ENCODE measurements around the gene PLCL2. TPM values are rescaled to one million over a fixed set of nuclear protein-coding genes. Genes with fewer than 3 reads are reported as not detected.
"Not testable (repeated sequence)": the region's sequence is repeated elsewhere in the genome, so short reads cannot be mapped to it uniquely, and the experiment has no call there.

Gene PLCL2
- total and polyA plus RNA-seq, 2 donors (not counting 3 experiments of a cell fraction or from before 2014, with no cell fraction given): 2.3 to 10.7 TPM

DNA sequence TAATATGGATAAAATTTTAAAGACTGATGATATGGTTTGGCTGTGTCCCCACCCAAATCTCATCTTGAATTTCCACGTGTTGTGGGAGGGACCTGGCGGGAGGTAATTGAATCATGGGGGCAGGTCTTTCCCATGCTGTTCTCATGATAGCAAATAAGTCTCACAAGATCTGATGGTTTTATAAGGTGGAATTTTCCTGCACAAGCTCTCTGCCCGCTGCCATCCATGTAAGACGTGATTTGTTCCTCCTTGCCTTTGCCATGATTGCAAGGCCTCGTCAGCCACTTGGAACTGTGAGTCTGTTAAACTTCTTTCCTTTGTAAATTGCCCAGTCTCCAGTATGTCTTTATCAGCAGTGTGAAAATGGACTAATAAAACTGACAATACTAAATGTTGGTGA, 222.0 kb downstream of the PLCL2 start:
- H3K27me3 ChIP-seq (ENCODE audit: control insufficient read depth in 2 of 2, insufficient read depth in 2 of 2, low read length in 2 of 2); H3K4me3 ChIP-seq (replicated peaks in 1 of 3; ENCODE audit: insufficient read depth in 1 of 3, low read depth in 1 of 3, low read length in 3 of 3); H3K36me3 ChIP-seq (ENCODE audit: control insufficient read depth in 2 of 2, extremely low read depth in 1 of 2, insufficient read depth in 2 of 2, low read length in 2 of 2); POLR2A ChIA-PET; H3K27ac ChIP-seq (ENCODE audit: insufficient read depth, low read depth, low read length); H3K4me2 ChIP-seq (ENCODE audit: insufficient read depth, low read length); H3K4me1 ChIP-seq (ENCODE audit: control insufficient read depth, extremely low read depth, insufficient read depth, low read length); H3K9me1 ChIP-seq (replicated peaks; ENCODE audit: control insufficient read depth, extremely low read depth, insufficient read depth, low read length); DNase-seq (ENCODE audit: low read depth, low spot score); H3K79me2 ChIP-seq (ENCODE audit: control insufficient read depth, insufficient read depth, low read length); FAIRE-seq; dilution Hi-C loops (cut with MboI; ENCODE audit: extremely low pct_ligation_motif_present, low sequenced_read_pairs); H4K20me1 ChIP-seq (replicated peaks; ENCODE audit: control insufficient read depth, extremely low read depth, insufficient read depth, low read length); H2AFZ ChIP-seq (ENCODE audit: low read depth, low read length); CTCF ChIA-PET; H3K9me3 ChIP-seq (replicated peaks; ENCODE audit: control insufficient read depth, insufficient read depth, low read length); H3K9ac ChIP-seq (replicated peaks; ENCODE audit: extremely low read depth, insufficient read depth, low read length); BruUV-seq (replicated peaks): not testable (repeated sequence)
- intact Hi-C loops (cut with micrococcal nuclease): loop anchor here (10.0 kb wide), 1 partner anchor 502 kb away; the partner anchor contains the start of gene DAZL

DNA sequence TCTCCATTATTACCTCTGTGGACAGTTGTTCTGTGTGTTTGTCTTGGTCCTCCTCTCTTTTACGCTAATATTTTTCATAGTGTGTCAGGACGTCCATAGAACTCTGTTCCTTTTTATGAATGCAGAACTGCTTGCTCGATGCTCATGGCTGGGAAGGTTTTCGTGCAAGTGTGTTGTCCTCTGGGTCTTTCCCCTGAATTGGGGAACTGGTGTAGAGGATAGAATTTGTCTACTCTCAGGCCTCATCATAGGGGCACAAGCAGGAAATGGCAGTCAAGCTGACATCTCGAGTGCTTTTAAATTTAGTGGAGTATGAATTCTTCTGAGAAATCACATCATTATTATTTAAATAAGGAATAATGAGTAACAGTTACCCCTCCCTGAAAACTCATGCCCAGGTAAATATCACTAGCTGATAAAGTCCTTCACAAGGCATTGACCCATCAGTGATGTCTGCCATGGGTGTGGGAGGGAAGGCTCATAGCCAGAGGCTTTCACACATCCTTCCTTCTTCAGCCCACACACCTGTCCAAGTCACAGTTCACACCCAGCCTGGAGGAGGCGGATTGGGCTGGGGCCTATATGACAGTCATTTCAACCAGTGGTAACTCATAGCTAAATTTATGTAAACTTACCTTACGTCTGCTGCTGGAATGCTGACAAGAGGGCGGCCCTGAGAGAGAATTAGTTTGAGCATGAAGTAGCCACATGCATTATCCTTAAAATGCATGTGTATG, 226.1 kb downstream of the PLCL2 start:
- BruUV-seq (replicated peaks): no TSS peak
- dilution Hi-C loops (cut with MboI; ENCODE audit: extremely low pct_ligation_motif_present, low sequenced_read_pairs) (no loop called here), intact Hi-C loops (cut with micrococcal nuclease) (no loop called here)
- H3K9ac ChIP-seq (replicated peaks; ENCODE audit: extremely low read depth, insufficient read depth, low read length): no peak overlapping the region
- CTCF ChIA-PET: no interaction called here
- H4K20me1 ChIP-seq (replicated peaks; ENCODE audit: control insufficient read depth, extremely low read depth, insufficient read depth, low read length): no peaks in the 10 kb centered on the region
- peaks cover 0 to 3% of the 10 kb centered on the region in 2 experiments for H3K27me3 ChIP-seq (ENCODE audit: control insufficient read depth in 2 of 2, insufficient read depth in 2 of 2, low read length in 2 of 2)
- H3K9me3 ChIP-seq (replicated peaks; ENCODE audit: control insufficient read depth, insufficient read depth, low read length): no peaks in the 10 kb centered on the region
- no peaks in the 10 kb centered on the region for H3K36me3 ChIP-seq (ENCODE audit: control insufficient read depth in 2 of 2, extremely low read depth in 1 of 2, insufficient read depth in 2 of 2, low read length in 2 of 2)
- H3K4me1 ChIP-seq (ENCODE audit: control insufficient read depth, extremely low read depth, insufficient read depth, low read length): no peaks in the 10 kb centered on the region
- TF ChIP-seq EZH2 (IDR thresholded peaks at IDR 0.05; ENCODE audit: borderline replicate concordance, low read depth, low read length, severe bottlenecking) (no peak), MYC (IDR thresholded peaks at IDR 0.05; ENCODE audit: low read depth, low read length) (no peak), POLR2AphosphoS5 (IDR thresholded peaks at IDR 0.05; ENCODE audit: insufficient read depth, low read depth, low read length) (no peak), POLR2A (IDR thresholded peaks at IDR 0.05; ENCODE audit: low read depth, low read length) (no peak), GATA2 (IDR thresholded peaks at IDR 0.05; ENCODE audit: insufficient read depth, insufficient read length, low read depth, low read length) (no peak), FOS (IDR thresholded peaks at IDR 0.05; ENCODE audit: borderline replicate concordance, insufficient read depth, low read length) (no peak), JUN (IDR thresholded peaks at IDR 0.05; ENCODE audit: borderline replicate concordance, insufficient read depth, insufficient read length, low read depth) (no peak)
- TF ChIP-seq, protein P1, sequence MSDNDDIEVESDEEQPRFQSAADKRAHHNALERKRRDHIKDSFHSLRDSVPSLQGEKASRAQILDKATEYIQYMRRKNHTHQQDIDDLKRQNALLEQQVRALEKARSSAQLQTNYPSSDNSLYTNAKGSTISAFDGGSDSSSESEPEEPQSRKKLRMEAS (IDR thresholded peaks at IDR 0.05; ENCODE audit: insufficient read depth, insufficient read length): no peak
- TF ChIP-seq, protein P2, sequence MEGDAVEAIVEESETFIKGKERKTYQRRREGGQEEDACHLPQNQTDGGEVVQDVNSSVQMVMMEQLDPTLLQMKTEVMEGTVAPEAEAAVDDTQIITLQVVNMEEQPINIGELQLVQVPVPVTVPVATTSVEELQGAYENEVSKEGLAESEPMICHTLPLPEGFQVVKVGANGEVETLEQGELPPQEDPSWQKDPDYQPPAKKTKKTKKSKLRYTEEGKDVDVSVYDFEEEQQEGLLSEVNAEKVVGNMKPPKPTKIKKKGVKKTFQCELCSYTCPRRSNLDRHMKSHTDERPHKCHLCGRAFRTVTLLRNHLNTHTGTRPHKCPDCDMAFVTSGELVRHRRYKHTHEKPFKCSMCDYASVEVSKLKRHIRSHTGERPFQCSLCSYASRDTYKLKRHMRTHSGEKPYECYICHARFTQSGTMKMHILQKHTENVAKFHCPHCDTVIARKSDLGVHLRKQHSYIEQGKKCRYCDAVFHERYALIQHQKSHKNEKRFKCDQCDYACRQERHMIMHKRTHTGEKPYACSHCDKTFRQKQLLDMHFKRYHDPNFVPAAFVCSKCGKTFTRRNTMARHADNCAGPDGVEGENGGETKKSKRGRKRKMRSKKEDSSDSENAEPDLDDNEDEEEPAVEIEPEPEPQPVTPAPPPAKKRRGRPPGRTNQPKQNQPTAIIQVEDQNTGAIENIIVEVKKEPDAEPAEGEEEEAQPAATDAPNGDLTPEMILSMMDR (IDR thresholded peaks at IDR 0.05; ENCODE audit: extremely low read depth in 1 of 2, insufficient read depth in 1 of 2, low read depth in 1 of 2, low read length in 2 of 2): no peak
- no peaks in the 10 kb centered on the region for H3K9me1 ChIP-seq (replicated peaks; ENCODE audit: control insufficient read depth, extremely low read depth, insufficient read depth, low read length)
- no peak overlapping the region for H3K4me3 ChIP-seq (replicated peaks in 1 of 3; ENCODE audit: insufficient read depth in 1 of 3, low read depth in 1 of 3, low read length in 3 of 3)
- POLR2A ChIA-PET: interaction anchor here (0.6 kb wide), 1 partner anchor 828 kb away, joined by 7 read pairs; no protein-coding TSS in a partner anchor
- H3K4me2 ChIP-seq (ENCODE audit: insufficient read depth, low read length): no peak overlapping the region
- H3K27ac ChIP-seq (ENCODE audit: insufficient read depth, low read depth, low read length): no peak overlapping the region
- H2AFZ ChIP-seq (ENCODE audit: low read depth, low read length): no peak overlapping the region
- DNase-seq (ENCODE audit: low read depth, low spot score) (no peak), FAIRE-seq (no peak)
- H3K79me2 ChIP-seq (ENCODE audit: control insufficient read depth, insufficient read depth, low read length): no peaks in the 10 kb centered on the region
